HG03575 (cell line): ENCODE measurements around the gene WDFY2.
"Not testable (repeated sequence)": the region's sequence is repeated elsewhere in the genome, so short reads cannot be mapped to it uniquely, and the experiment has no call there.

ENCODE experiments used
- ATAC-seq: cut with Tn5 transposase; IDR thresholded peaks from one replicate; pipeline ENCODE4 v1.9.1; 2021; ENCODE audit not compliant: unreplicated experiment, insufficient number of reproducible peaks, low FRiP score; ENCODE audit errors: extremely low read depth

WDFY2 gene

GRCh38 chr13:51624695-51625345 lies 40.6 kb downstream of the WDFY2 start:
- no peak for ATAC-seq

DNA sequence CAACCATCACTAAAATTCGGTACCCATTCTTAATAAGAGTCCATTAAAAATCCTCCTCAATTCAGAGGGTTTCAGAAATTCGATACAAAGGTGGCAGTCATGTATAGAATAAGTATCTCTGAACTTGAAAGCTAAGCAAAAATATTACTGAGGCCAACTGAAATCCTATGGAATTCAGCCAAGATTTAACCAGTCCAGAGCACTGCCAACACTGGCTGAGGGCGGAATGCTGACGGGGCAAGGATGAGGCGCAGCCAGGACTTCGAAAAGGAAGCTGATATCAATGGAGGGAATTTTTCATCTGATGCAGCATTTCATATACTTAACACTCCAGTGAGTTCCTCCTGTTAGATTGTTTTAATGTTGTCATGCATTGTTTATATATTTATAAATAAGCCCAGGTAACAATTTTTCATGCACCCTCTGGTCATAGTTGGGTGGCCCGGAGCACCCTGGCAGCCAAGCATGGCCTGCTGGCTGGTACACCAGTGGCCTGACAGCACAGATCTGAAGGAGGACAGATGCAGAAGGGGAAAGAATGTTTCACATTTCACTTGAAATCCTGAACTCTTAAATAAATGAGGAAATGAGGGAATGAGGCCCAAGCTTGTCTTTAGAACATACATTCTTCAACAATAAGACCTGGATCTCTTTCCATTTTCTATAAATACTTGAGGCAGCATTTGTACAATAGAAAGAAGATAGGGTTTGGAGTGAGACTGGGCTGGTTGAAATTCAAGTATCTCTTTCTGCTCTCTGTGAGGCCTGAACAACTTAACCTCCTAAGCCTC lies 41.5 kb downstream of the WDFY2 start:
- ATAC-seq = no peak

DNA sequence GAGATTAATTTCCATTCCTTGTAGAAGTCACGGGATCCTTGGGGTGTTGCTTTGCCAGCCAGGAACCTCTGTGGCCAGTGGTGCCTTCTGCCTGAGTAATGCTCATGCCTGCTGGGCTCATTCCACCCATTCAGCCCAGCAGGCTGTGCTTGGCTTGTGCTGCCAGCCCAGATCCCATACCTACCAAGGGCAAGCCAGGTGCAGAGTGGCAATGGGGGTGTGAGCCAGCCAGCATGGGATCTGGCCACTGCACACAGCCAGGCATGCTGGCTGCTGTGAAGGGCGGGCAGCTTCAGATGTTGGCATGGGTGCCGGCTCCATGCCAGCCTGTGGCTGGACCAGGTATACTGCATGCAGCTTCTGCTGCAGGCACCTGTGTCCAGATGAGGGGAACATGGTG lies 42.5 kb downstream of the WDFY2 start:
- no peak for ATAC-seq

- no peak for ATAC-seq
These were observed 44.0 kb downstream of the WDFY2 start for GRCh38 chr13:51628059-51628852.

- no peak for ATAC-seq
These were observed 45.4 kb downstream of the WDFY2 start for GRCh38 chr13:51629491-51630287.

GRCh38 chr13:51630288-51630615 lies 46.0 kb downstream of the WDFY2 start:
- no peak for ATAC-seq

DNA sequence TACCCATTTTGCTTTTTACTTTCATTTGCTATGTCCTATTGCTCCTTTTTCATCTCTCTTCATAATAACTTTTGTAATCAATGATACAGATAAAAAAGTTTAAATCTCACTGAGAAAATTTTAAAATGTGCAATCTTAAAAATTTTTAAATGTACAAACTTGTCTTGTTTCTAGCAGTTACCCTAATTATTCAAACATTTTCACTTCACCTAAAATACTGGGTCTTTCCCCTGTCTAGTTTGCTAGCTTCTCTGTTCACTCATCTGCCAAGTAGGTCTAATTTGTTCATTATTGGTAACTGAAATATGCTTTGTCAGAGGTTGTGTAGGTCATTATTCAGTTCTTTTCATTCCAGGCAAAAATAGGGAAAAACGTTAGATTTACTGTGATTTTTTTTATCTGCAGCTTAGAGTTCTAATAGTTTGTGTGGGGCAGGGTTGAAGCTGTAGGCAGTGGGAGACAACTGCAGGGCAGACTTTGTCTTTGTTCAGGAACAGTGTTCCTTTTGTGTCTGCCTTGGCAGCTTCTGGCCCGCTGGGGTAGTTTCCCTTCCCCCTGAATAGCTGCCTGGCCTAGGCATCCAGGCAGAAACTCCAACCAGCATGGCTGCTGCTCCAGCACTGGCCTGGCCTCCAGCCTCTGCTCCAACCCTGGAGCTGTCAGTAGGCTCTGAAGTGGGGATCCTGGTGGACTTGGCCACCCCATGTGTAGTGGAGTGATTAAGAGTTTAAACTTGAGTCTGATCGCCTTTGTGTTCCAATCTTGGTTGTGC lies 48.5 kb downstream of the WDFY2 start:
- no peak for ATAC-seq

GRCh38 chr13:51635137-51635878 lies 51.0 kb downstream of the WDFY2 start:
- ATAC-seq = no peak

GRCh38 chr13:51636349-51636890 lies 52.2 kb downstream of the WDFY2 start:
- no peak for ATAC-seq

- ATAC-seq = no peak
These were observed 53.6 kb downstream of the WDFY2 start for GRCh38 chr13:51637852-51638215.

- no peak for ATAC-seq
These were observed 54.1 kb downstream of the WDFY2 start for GRCh38 chr13:51638216-51638871.

- no peak for ATAC-seq
These were observed 54.9 kb downstream of the WDFY2 start for GRCh38 chr13:51639171-51639570.

DNA sequence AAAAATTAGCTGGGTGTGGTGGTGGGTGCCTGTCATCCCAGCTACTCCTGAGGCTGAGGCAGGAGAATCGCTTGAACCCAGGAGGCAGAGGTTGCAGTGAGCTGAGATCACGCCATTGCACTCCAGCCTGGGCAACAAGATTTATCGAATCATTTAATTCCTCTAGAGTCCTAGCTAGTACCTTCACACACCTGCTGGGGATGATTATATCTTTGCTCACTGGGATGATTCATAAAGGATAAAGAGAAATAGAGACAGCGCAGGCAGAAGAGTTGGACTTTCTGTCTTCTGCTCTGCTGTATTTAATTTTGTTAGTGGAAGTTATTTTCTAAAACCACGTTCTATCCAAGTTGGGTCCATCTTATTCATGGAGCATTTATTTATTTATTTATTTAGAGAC lies 56.4 kb downstream of the WDFY2 start:
- not testable (repeated sequence) for ATAC-seq

DNA sequence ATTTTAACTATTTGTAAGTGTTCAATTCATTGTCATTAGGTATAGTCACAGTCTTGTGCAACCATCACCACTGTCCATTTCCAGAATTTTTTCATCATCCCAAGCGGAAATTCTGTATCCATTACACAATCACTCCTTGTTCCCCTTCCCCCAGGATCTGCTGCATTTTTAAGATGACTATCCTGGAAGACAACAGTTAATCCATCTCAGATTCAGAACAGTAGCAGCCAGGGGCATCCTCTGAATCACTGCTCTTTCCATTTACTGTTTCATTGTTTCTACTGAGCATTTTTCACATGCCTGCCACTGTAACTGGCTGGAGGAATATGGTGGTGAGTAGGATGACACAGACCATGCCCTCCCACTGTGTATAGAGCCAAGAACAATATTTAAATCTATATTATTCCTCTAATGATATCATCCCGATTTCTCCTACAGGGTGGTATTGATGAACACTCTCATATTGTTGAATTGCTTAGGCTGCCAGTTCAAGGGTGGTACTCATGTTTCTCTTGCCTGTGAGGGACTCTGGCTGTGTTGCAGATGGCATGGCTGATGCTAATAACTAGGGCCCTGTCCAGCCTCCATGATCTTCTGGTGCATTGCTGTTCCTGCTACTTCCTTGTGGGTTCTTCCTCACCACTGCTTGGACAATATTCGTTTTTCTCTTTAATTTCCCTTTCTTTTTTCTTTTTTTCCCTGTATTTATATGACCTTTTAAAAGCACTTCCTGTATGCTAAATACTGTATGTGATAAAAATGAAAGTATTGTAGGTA lies 59.0 kb downstream of the WDFY2 start:
- ATAC-seq = no peak

DNA sequence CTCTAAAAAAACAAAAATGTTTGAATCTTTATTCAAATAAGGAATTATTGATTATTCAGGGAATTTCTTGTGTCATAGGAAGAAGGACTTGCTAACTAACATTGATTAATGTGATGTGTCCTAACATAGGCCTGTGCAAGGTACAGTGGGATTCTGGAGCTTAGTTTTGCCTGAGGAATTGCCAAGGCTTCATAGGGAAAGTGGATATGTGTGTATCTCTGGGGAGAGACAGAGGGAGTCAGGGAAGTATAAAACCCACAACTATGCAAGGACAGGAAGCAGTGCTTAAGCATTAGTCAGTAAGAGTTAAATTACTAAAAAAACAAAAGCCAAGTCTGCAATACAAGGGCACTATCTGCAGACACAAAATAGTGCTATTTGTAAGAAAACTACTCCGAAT lies 59.6 kb downstream of the WDFY2 start:
- ATAC-seq = no peak

GRCh38 chr13:51644654-51645053 lies 60.4 kb downstream of the WDFY2 start:
- ATAC-seq = no peak
